Common myeloid progenitor, CD34-positive (primary cell): ENCODE results near the gene GCLM.
"Not testable (repeated sequence)": the region's sequence is repeated elsewhere in the genome, so short reads cannot be mapped to it uniquely, and the experiment has no call there.

Experiments used
- CTCF ChIA-PET: fragments of 350-600 bp; sonication (Branson Sonifier 250); formaldehyde crosslinking; loops from one replicate; lab custom pipeline; 2021; ENCODE audit warnings: antibody characterized with exemption; lab: Charles Lee
- POLR2A ChIA-PET: fragments of 350-600 bp; sonication (Branson Sonifier 250); formaldehyde crosslinking; loops from one replicate; lab custom pipeline; 2021; ENCODE audit warnings: antibody characterized with exemption; lab: Charles Lee
- DNase-seq, 3 donors: peaks; one replicate each; pipeline versions ENCODE4 v3.0.0 to v3.0.0-alpha.2; 2013
- H3K27ac ChIP-seq, 2 experiments: 1 replicate in 1 of 2; 2 replicates in 1 of 2; pipeline ENCODE4 v1.7.0; 2013; ENCODE audit warnings: inconsistent platforms in 2 of 2, low read length in 2 of 2, mild to moderate bottlenecking in 2 of 2, low read depth in 1 of 2, moderate library complexity in 1 of 2; ENCODE audit not compliant: severe bottlenecking in 2 of 2, insufficient read depth in 1 of 2, poor library complexity in 1 of 2
- H3K27me3 ChIP-seq, 5 experiments: replicated peaks in 2 of 5; 1 replicate in 3 of 5; 2 replicates in 2 of 5; pipeline versions ENCODE4 v1.6.1 to v1.7.0; 2013; ENCODE audit warnings: low read length in 4 of 5, mild to moderate bottlenecking in 2 of 5, moderate library complexity in 2 of 5, inconsistent platforms in 1 of 5; ENCODE audit not compliant: insufficient read depth in 5 of 5, control insufficient read depth in 4 of 5
- H3K36me3 ChIP-seq, 4 experiments: 1 replicate in 2 of 4; 2 replicates in 2 of 4; pipeline versions ENCODE4 v1.6.1 to v1.7.0; 2013; ENCODE audit warnings: low read length in 3 of 4, control low read depth in 1 of 4, mild to moderate bottlenecking in 1 of 4; ENCODE audit not compliant: control insufficient read depth in 4 of 4, insufficient read depth in 4 of 4
- H3K4me1 ChIP-seq, 4 experiments: 1 replicate in 3 of 4; 2 replicates in 1 of 4; pipeline versions ENCODE4 v1.6.1 to v1.7.1; 2013; ENCODE audit warnings: low read length in 3 of 4, mild to moderate bottlenecking in 3 of 4, control low read depth in 1 of 4, inconsistent platforms in 1 of 4, moderate library complexity in 1 of 4; ENCODE audit not compliant: control insufficient read depth in 4 of 4, insufficient read depth in 4 of 4; ENCODE audit errors: control extremely low read depth in 1 of 4
- H3K4me3 ChIP-seq, 7 experiments: 1 replicate in 4 of 7; 2 replicates in 3 of 7; pipeline versions ENCODE4 v1.5.1 to v1.7.0; 2013; ENCODE audit warnings: mild to moderate bottlenecking in 7 of 7, low read length in 6 of 7, moderate library complexity in 6 of 7, inconsistent platforms in 2 of 7, low read depth in 2 of 7, control low read depth in 1 of 7; ENCODE audit not compliant: insufficient read depth in 4 of 7, control insufficient read depth in 1 of 7; ENCODE audit errors: extremely low read depth in 1 of 7
- H3K9me3 ChIP-seq, 5 experiments: 1 replicate in 4 of 5; 2 replicates in 1 of 5; pipeline versions ENCODE4 v1.6.1 to v1.7.1; 2013; ENCODE audit warnings: low read length in 4 of 5, mild to moderate bottlenecking in 2 of 5, inconsistent platforms in 1 of 5, low read depth in 1 of 5, moderate library complexity in 1 of 5; ENCODE audit not compliant: control insufficient read depth in 4 of 5, insufficient read depth in 2 of 5; ENCODE audit errors: control extremely low read depth in 1 of 5
- WGBS: methylation state at CpG from one replicate; pipeline ENCODE4 v1.1.5; 2013; ENCODE audit not compliant: insufficient coverage; 5-methylcytosine and 5-hydroxymethylcytosine counted together

Gene GCLM

GRCh38 chr1:93937997-93938396 is 28.8 kb upstream of the GCLM start:
- H3K27me3 ChIP-seq, result no peaks in the 10 kb centered on the region
- no CpG with 5 or more reads among the region's 1 CpG for WGBS
- H3K36me3 ChIP-seq, result no peaks in the 10 kb centered on the region
- H3K27ac ChIP-seq, result no peak overlapping the region
- no peak for DNase-seq
- peaks cover 0 to 15% (median 1%) of the 10 kb centered on the region in 5 experiments for H3K9me3 ChIP-seq
- CTCF ChIA-PET, result no interaction called here
- H3K4me1 ChIP-seq, result no peaks in the 10 kb centered on the region
- POLR2A ChIA-PET, result no interaction called here
- no peak overlapping the region for H3K4me3 ChIP-seq

- DNase-seq, result no peak
- Histone ChIP-seq H3K27ac (no peak overlapping the region), H3K4me1 (no peaks in the 10 kb centered on the region), H3K4me3 (no peak overlapping the region), H3K9me3 (peaks cover 0 to 2% (median 0%) of the 10 kb centered on the region in 5 experiments), H3K36me3 (no peaks in the 10 kb centered on the region), H3K27me3 (no peaks in the 10 kb centered on the region)
- ChIA-PET POLR2A (no interaction called here), CTCF (interaction anchor here (1.0 to 1.2 kb wide), 2 partner anchors 9 to 15 kb away, joined by 3 to 4 read pairs; partner anchors contain the start of gene GCLM)
- 100% methylated on average over 2 of the region's 3 CpGs for WGBS
These were observed 16.0 kb upstream of the GCLM start for GRCh38 chr1:93925206-93925605.

GRCh38 chr1:93919780-93920179 is 10.6 kb upstream of the GCLM start:
- no peak for DNase-seq
- no peaks in the 10 kb centered on the region for H3K27me3 ChIP-seq
- 100% methylated on average over 1 of the region's 1 CpG for WGBS
- CTCF ChIA-PET, result no interaction called here
- POLR2A ChIA-PET, result no interaction called here
- no peaks in the 10 kb centered on the region for H3K4me1 ChIP-seq
- no peaks in the 10 kb centered on the region for H3K36me3 ChIP-seq
- peaks cover 0 to 6% (median 0%) of the 10 kb centered on the region in 5 experiments for H3K9me3 ChIP-seq
- no peak overlapping the region for H3K27ac ChIP-seq
- H3K4me3 ChIP-seq, result no peak overlapping the region

- Histone ChIP-seq H3K4me3 (no peak overlapping the region), H3K36me3 (no peaks in the 10 kb centered on the region), H3K4me1 (no peaks in the 10 kb centered on the region), H3K27me3 (no peaks in the 10 kb centered on the region), H3K9me3 (peaks cover 0 to 6% (median 0%) of the 10 kb centered on the region in 5 experiments), H3K27ac (no peak overlapping the region)
- CTCF ChIA-PET, result interaction anchor here (1.1 kb wide), 1 partner anchor 8 kb away, joined by 3 read pairs; no protein-coding TSS in a partner anchor
- no peak for DNase-seq
- no CpG with 5 or more reads among the region's 10 CpGs for WGBS
- POLR2A ChIA-PET, result no interaction called here
These were observed 8.1 kb upstream of the GCLM start for GRCh38 chr1:93917302-93917701.

GRCh38 chr1:93910880-93911279 is 1.6 kb upstream of the GCLM start:
- H3K4me3 ChIP-seq, H3K27ac ChIP-seq, H3K27me3 ChIP-seq, POLR2A ChIA-PET, H3K9me3 ChIP-seq, DNase-seq, H3K36me3 ChIP-seq: not testable (repeated sequence)
- H3K4me1 ChIP-seq, result peaks cover 4 to 21% (median 13%) of the 10 kb centered on the region in 4 experiments
- CTCF ChIA-PET, result interaction anchor here (0.6 to 2.2 kb wide), 6 partner anchors 13 to 115 kb away, joined by 3 to 11 read pairs (median 4); partner anchors contain the start of gene DNTTIP2
- 100% methylated on average over 1 of the region's 3 CpGs for WGBS

GRCh38 chr1:93910305-93910704 is 1.1 kb upstream of the GCLM start:
- Histone ChIP-seq H3K4me3 (peak overlapping the region in 6 of 7 experiments; percentile 78 to 93 (median 81)), H3K27me3 (no peaks in the 10 kb centered on the region), H3K27ac (peak overlapping the region; percentile 15 to 77), H3K9me3 (no peaks in the 10 kb centered on the region), H3K4me1 (peaks cover 4 to 21% (median 13%) of the 10 kb centered on the region in 4 experiments), H3K36me3 (no peaks in the 10 kb centered on the region)
- no peak for DNase-seq
- POLR2A ChIA-PET, result interaction anchor here (1.4 kb wide), 1 partner anchor 31 kb away, joined by 6 read pairs; the partner anchor contains the start of gene DNTTIP2
- CTCF ChIA-PET, result interaction anchor here (0.6 to 2.2 kb wide), 11 partner anchors 12 to 280 kb away, joined by 3 to 11 read pairs (median 3); partner anchors contain the start of gene DNTTIP2
- 100% methylated on average over 1 of the region's 4 CpGs for WGBS

- WGBS, result 0% methylated on average over 35 of the region's 49 CpGs
- DNase-seq, result peak; percentile 13 to 65 (median 56)
- Histone ChIP-seq H3K9me3 (no peaks in the 10 kb centered on the region), H3K27me3 (no peaks in the 10 kb centered on the region), H3K27ac (peak overlapping the region in 1 of 2 experiments; percentile 77), H3K36me3 (no peaks in the 10 kb centered on the region), H3K4me1 (peaks cover 4 to 34% (median 20%) of the 10 kb centered on the region in 4 experiments), H3K4me3 (peak overlapping the region; percentile 67 to 93 (median 80))
- POLR2A ChIA-PET, result interaction anchor here (1.4 kb wide), 1 partner anchor 29 kb away, joined by 6 read pairs; the partner anchor contains the start of gene DNTTIP2
- CTCF ChIA-PET, result interaction anchor here (0.6 to 2.2 kb wide), 7 partner anchors 11 to 93 kb away, joined by 3 to 11 read pairs (median 4); partner anchors contain the start of gene DNTTIP2
These were observed 660 bp downstream of the GCLM start for GRCh38 chr1:93908394-93909145.
